Measurements from ENCODE around the gene NME8. TPM values are rescaled to one million over a fixed set of nuclear protein-coding genes. Genes with fewer than 3 reads are reported as not detected.

NME8 gene
- total and polyA plus RNA-seq, 2 donors (not counting 3 experiments of a cell fraction or from before 2014, with no cell fraction given), result not detected

DNA sequence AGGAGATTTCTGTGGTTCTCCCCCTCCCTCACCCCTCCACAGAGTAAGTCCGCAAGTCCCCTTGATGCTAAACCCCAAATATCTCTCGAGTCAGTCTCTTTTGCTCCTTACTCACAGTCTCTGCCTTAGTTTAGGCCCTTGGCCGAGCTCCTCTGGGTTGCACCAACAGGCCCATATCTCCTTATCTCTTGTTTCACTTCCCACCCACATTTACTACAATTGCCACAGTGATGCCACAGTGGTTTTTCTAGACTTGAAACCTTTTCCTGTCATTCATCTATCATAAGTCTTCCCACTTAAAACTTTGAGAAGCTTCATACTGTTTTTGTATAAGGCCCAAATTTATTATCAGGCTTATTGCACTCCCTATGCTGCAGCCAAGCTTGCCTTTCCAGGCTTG, 23.4 kb upstream of the NME8 start:
- intact Hi-C loops (cut with micrococcal nuclease), result no loop called here
- FAIRE-seq, result no peak
- Histone ChIP-seq H3K4me3 (replicated peaks in 1 of 3; ENCODE audit: insufficient read depth in 1 of 3, low read depth in 1 of 3, low read length in 3 of 3) (no peak overlapping the region), H2AFZ (ENCODE audit: low read depth, low read length) (no peak overlapping the region), H3K4me2 (ENCODE audit: insufficient read depth, low read length) (no peak overlapping the region), H3K4me1 (ENCODE audit: control insufficient read depth, extremely low read depth, insufficient read depth, low read length) (no peaks in the 10 kb centered on the region), H3K36me3 (ENCODE audit: control insufficient read depth in 2 of 2, extremely low read depth in 1 of 2, insufficient read depth in 2 of 2, low read length in 2 of 2) (no peaks in the 10 kb centered on the region), H3K9me3 (replicated peaks; ENCODE audit: control insufficient read depth, insufficient read depth, low read length) (no peaks in the 10 kb centered on the region), H3K27ac (ENCODE audit: insufficient read depth, low read depth, low read length) (no peak overlapping the region), H3K9ac (replicated peaks; ENCODE audit: extremely low read depth, insufficient read depth, low read length) (no peak overlapping the region), H3K27me3 (ENCODE audit: control insufficient read depth in 2 of 2, insufficient read depth in 2 of 2, low read length in 2 of 2) (peaks cover 0 to 2% of the 10 kb centered on the region in 2 experiments), H4K20me1 (replicated peaks; ENCODE audit: control insufficient read depth, extremely low read depth, insufficient read depth, low read length) (no peaks in the 10 kb centered on the region), H3K9me1 (replicated peaks; ENCODE audit: control insufficient read depth, extremely low read depth, insufficient read depth, low read length) (no peaks in the 10 kb centered on the region), H3K79me2 (ENCODE audit: control insufficient read depth, insufficient read depth, low read length) (no peaks in the 10 kb centered on the region)
- TF ChIP-seq, protein P1, sequence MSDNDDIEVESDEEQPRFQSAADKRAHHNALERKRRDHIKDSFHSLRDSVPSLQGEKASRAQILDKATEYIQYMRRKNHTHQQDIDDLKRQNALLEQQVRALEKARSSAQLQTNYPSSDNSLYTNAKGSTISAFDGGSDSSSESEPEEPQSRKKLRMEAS (IDR thresholded peaks at IDR 0.05; ENCODE audit: insufficient read depth, insufficient read length), result no peak
- TF ChIP-seq MYC (IDR thresholded peaks at IDR 0.05; ENCODE audit: low read depth, low read length) (no peak), GATA2 (IDR thresholded peaks at IDR 0.05; ENCODE audit: insufficient read depth, insufficient read length, low read depth, low read length) (no peak), POLR2A (IDR thresholded peaks at IDR 0.05; ENCODE audit: low read depth, low read length) (no peak), JUN (IDR thresholded peaks at IDR 0.05; ENCODE audit: borderline replicate concordance, insufficient read depth, insufficient read length, low read depth) (no peak), POLR2AphosphoS5 (IDR thresholded peaks at IDR 0.05; ENCODE audit: insufficient read depth, low read depth, low read length) (no peak), FOS (IDR thresholded peaks at IDR 0.05; ENCODE audit: borderline replicate concordance, insufficient read depth, low read length) (no peak), EZH2 (IDR thresholded peaks at IDR 0.05; ENCODE audit: borderline replicate concordance, low read depth, low read length, severe bottlenecking) (no peak)
- TF ChIP-seq, protein P2, sequence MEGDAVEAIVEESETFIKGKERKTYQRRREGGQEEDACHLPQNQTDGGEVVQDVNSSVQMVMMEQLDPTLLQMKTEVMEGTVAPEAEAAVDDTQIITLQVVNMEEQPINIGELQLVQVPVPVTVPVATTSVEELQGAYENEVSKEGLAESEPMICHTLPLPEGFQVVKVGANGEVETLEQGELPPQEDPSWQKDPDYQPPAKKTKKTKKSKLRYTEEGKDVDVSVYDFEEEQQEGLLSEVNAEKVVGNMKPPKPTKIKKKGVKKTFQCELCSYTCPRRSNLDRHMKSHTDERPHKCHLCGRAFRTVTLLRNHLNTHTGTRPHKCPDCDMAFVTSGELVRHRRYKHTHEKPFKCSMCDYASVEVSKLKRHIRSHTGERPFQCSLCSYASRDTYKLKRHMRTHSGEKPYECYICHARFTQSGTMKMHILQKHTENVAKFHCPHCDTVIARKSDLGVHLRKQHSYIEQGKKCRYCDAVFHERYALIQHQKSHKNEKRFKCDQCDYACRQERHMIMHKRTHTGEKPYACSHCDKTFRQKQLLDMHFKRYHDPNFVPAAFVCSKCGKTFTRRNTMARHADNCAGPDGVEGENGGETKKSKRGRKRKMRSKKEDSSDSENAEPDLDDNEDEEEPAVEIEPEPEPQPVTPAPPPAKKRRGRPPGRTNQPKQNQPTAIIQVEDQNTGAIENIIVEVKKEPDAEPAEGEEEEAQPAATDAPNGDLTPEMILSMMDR (IDR thresholded peaks at IDR 0.05; ENCODE audit: extremely low read depth in 1 of 2, insufficient read depth in 1 of 2, low read depth in 1 of 2, low read length in 2 of 2), result no peak
- ChIA-PET POLR2A (no interaction called here), CTCF (interaction anchor here (1.4 kb wide), 1 partner anchor 9 kb away, joined by 4 read pairs; no protein-coding TSS in a partner anchor)
- dilution Hi-C loops (cut with MboI; ENCODE audit: extremely low pct_ligation_motif_present, low sequenced_read_pairs), result no loop called here
- no TSS peak for BruUV-seq (replicated peaks)
- DNase-seq (ENCODE audit: low read depth, low spot score), result no peak

All from endothelial cell of umbilical vein (primary cell).